ENCODE measurements around the gene DBT.
"Not testable (repeated sequence)": the region's sequence is repeated elsewhere in the genome, so short reads cannot be mapped to it uniquely, and the experiment has no call there.

DBT gene

DNA sequence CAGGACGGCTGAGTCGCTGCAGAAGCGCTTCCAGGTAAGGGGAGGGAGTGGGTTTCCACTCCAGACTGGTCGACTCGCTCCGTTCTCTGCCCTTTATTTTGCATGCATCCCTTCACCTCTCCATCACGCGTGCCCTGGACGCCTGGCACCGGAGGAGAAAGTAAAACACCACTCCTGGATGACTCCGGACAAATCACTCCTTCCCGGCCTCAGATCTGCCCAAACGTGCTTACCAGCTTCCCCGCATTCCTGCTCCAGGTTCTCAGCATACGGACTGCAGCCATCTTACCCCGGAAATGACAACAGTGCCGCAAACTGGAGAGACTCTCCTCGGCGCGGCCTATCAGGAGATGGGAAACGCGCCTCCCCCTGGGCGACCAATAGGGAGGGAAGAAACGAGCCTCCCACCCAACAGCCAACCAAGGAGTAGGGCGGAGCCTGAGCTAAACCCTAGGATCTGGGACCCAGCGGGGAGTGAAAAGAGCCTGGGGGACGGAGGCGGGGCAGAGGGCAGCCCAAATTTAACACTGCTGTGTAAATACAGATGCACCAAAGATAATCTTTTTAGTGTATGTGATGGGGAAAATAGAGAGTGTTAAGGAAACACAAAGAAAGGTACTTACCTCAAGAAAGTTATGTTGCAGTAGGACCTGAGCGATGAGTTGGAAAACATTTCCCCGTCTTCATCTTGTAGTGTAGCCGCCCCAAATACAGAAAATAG, at the start of gene DBT:
DBT (minus strand) TSS at position 298 of the 721 bp plus-strand sequence; CDS start at position 284, 14 bp downstream.
- DNase-seq (ENCODE audit: low read depth in 2 of 2) = peak; percentile 70 to 82

DNA sequence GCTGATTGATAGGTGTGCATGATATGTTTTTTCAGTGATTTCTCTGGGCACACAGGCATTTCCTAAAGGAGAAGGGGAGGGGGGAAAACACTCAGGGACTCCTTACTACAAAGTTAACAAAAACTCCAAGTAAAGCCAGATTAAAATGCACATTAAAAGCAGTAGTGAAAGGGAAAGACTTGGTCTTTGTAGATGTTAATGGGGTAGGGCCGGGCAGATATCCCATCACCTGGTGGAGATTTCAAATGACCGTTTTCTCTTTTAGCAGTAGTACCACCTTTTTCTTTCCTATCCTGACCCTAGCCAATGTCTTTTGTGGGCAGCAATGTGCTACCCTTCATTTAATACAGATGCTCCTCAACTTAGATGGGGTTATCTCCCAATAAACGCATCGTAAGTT, 48.9 kb upstream of the DBT start:
- no peak for DNase-seq (ENCODE audit: low read depth in 2 of 2)

DNA sequence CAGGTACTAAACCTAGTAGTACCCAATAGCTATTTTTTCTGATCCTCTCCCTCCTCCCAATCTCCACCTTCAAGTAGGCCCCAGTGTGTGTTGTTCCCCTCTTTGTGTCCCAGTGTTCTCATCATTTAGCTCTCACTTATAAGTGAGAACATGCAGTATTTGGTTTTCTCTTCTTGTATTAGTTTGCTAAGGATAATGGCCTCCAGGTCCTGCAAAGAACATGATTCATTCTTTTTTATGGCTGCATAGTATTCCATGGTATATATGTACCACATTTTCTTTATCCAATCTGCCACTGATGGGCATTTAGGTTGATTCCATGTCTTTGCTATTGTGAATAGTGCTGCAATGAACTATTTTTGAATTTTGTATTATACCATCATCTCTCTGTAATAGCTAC, 47.4 kb upstream of the DBT start:
- not testable (repeated sequence) for DNase-seq (ENCODE audit: low read depth in 2 of 2)

DNA sequence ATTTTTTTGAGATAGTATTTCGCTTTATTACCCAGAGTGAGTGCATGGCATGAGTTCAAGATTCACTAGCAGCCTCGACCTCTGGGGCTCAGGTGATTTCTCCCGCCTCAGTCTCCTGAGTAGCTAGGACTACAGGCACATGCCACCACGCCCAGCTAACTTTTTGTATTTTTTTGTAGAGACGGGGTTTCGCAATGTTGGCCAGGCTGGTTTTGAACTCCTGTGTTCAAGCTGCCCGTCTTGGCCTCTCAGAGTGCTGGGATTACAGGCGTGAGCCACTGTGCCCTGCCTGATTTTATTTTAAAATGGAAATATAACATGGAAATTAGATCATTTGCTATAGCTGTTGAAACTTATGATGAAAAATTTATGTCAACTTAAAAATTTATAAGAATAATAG, 46.5 kb upstream of the DBT start:
- DNase-seq (ENCODE audit: low read depth in 2 of 2) = no peak

DNA sequence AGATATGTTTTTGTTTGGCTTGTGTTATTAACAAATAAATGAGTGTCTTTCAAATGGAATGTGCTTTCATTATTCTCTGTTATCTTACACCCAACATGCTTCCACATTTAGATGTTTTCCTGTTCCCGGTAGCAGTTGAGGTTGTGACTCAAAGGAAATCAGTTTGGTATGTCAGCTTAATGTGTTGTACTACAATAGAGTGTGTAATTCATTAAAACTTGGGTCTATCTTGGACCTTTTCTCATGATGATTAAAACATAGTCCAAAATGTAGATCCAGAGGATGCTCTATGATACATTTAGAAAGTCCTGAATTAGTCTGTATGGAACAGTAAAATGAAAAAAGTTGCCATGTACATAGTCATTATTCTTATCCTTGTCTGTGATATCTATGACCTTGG, 43.1 kb upstream of the DBT start:
- DNase-seq (ENCODE audit: low read depth in 2 of 2) = no peak

DNA sequence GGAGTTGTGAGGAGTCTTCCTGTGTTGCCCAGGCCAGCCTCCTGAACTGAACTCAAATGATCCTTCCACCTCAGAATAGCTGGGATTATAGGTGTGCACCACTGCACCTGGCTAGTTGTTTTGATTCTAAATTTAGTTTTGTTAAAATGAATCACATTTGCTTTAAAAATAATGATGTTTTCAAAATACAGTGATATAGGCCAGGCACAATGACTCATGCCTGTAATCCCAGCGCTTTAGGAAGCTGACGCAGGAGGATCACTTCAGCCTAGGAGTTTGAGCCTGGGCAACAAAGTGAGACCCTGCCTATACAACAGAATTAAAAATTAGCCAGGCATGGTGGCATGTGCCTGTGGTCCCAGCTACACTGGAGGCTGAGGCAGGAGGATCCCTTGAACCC, 40.7 kb upstream of the DBT start:
- DNase-seq (ENCODE audit: low read depth in 2 of 2) = no peak

DNA sequence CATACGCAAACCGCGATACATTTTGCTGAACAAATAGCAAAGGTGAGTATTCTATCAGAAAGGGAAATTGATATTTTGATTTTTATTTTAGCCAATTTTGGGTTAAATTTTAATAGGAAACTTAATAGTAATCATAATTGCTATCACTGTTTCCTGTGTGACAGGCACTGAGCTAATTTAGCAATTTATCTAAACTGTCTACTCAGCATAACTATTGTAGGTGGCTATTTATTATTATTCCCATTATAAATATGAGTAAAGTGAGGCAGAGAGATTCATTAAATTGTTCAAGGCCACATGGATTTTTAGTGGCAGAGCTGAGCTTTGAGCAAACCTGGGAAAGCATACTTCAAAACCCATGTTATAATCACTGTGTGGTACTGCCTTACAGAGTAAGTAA, 37.5 kb upstream of the DBT start:
- DNase-seq (ENCODE audit: low read depth in 2 of 2) = no peak

DNA sequence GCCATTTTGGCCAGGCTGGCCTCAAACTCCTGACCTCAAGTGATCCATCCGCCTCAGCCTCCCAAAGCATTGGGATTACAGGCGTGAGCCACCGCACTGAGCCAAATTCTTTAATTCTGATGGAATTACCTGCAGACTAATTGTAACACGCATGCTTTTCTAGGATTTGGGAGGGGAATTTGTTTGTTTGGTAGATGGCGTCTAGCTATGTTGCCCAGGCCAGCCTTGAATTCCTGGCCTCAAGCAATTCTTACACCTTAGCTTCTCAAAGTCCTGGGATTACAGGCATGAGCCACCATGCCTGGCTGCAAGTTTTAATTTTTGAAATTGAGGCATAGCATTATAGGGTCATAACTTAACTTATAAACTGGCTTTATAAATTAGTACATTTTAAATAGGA, 35.0 kb upstream of the DBT start:
- no peak for DNase-seq (ENCODE audit: low read depth in 2 of 2)

DNA sequence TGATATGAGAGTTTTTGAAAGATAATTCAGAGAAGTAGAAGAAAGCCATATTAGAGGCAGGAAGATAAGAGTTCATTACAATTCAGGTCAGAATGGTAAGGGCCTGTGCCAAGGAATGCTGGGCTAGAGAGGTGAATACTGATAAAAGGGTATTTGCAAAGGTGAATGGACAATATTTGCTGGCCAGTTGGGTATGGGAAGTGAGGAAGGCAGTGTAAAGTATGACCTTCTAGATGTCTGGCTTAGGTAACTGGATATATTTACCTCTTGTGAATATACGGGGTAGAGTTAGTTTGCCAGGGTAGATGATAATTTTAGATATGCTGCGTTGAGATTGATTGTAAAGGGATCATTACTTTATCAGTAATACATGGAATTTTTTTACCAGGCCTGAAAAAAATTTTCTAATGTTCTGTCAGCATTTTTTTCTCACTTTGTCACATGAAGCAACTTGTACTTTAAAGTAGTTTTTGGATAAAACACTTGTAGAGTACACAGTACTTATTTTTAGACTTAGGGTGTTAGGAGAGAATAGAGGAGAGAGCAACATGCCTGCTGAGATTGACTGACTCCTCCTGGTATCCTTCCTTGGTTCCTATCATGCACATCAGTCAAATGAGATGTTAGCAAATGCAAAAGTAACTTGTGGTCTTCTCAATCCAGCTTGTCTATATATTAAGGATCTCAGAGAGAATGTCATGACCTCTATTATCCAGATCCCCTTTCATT, 30.5 kb upstream of the DBT start:
- no peak for DNase-seq (ENCODE audit: low read depth in 2 of 2)

DNA sequence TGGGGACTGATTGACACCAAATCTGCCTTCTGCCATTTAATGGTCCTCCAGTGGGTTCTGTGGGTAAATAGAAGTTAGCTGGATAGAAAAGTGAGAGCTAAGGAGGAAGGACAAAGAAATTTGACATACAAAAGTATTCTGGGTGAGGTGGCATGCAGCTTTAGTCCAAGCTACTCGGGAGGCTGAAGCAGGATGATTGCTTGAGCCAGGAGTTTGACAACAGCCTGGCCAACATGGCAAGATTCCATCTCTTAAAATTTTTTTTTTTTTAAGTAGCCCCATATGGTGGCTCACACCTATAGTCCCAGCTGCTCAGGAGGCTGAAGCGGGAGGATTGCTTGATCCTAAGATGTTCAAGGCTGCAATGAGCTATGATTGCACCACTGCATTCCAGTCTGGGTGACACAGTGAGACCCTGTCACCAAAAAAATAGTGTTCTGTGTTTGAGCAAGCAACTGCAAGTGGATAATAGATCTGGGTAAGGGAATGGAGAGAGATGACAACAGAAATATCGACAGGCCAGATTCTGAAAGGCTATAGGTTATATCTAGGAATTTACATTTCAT, 29.8 kb upstream of the DBT start:
- DNase-seq (ENCODE audit: low read depth in 2 of 2) = no peak

DNA sequence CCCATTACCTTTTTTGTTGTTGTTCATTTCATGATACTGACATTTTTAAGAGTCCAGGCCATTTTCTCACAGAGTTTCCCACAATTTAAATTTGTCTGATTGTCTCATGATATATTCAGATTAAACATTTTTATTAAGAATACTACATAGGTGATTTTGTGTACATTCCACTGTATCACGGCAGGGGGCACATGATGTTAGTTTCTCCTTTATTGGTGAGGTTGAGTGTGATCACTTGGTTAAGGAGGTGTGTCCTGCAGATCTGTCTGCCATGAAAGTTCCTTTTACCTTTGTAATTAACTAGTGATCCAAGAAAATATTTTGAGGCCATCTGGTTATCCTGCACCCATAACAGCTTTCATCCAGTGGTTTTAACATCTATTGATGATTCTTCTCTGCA, 28.2 kb upstream of the DBT start:
- no peak for DNase-seq (ENCODE audit: low read depth in 2 of 2)

DNA sequence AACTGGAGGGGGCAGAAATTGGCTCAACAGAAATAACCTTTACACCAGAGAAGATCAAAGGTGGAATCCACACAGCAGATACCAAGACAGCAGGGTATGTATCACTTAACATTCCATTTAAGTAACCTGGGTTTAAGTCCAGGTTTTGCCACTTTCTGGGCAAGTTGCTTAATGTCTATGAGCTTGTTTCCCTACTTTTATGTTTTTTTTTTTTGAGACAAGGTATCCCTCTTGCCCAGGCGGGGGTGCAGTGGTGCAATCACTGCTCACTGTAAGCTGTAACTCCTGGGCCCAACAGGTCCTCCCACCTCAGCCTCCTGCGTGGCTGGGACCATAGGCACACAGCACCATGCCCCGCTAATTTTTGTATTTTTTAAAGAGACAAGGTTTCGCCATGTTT, 18.6 kb upstream of the DBT start:
- DNase-seq (ENCODE audit: low read depth in 2 of 2) = no peak

DNA sequence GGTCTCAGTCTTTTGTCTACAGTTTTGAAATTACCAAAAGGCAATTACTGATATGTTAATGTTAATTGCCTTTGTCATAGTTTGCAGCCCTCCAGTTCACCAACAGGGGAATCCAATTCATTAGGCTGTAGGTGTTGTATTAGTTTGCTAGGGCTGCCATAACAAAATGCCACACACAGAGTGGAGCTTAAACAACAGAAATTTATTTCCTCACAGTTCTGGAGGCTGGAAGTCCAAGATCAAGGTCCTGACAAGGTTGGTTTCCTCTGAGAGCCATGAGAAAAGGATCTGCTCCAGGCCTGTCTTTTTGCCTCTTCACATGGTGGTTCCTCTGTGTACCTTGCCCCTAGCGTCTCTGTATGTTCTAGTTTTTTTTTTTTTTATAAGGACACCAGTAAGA, 17.6 kb upstream of the DBT start:
- DNase-seq (ENCODE audit: low read depth in 2 of 2) = no peak

DNA sequence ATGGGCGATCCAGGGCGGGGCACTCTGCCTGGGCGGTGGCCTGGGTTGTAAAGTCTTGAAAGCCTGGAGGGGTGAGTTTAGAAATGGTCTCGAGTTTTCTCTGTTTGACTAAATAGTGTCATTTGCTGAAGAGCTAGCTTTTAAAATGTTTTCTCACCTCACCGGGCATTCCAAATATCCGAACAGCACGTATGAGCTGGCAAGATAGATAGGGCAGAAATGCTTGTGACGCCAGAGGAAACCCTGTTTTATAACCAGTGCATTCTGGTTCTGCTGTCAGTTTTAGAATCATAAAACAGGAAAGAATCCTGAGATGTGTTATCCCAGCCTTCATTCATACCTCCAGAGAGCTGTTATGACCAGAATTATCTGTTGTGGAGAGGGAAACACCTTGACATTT, 17.1 kb upstream of the DBT start:
- DNase-seq (ENCODE audit: low read depth in 2 of 2) = no peak

DNA sequence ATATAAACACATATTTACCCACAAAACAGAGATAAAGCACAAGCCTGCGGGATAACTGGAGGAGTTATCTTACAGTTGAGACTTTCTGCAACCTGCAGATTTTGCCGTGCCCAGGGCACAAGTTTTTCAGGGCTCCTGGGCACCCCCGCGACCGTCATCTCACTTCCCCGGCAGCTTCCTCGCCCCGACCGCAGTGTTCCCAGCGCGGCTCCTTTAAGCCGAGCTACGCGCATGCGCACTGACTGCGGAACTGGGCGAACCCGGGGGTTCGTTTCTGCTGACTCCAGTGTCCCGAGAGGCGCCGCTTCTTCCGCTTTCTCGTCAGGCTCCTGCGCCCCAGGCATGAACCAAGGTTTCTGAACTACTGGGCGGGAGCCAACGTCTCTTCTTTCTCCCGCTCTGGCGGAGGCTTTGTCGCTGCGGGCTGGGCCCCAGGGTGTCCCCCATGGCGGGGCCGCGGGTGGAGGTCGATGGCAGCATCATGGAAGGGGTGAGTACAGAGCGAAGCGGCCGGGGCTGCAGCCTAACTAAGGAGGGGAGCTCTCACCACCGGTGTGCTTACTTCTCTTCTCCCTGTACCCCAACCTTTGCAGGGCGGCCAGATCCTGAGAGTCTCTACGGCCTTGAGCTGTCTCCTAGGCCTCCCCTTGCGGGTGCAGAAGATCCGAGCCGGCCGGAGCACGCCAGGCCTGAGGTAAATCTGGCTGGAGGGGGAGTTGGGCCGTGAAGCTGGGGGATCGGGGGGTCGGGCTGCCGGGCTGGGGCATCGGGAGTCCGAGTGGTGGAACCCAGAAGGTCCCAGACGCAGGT, 16.5 kb upstream of the DBT start, which contains the start of gene RTCA:
RTCA (plus strand) TSS at position 286 of the 810 bp plus-strand sequence; CDS start at position 446, 160 bp downstream.
- peak; percentile 87 to 91 for DNase-seq (ENCODE audit: low read depth in 2 of 2)

DNA sequence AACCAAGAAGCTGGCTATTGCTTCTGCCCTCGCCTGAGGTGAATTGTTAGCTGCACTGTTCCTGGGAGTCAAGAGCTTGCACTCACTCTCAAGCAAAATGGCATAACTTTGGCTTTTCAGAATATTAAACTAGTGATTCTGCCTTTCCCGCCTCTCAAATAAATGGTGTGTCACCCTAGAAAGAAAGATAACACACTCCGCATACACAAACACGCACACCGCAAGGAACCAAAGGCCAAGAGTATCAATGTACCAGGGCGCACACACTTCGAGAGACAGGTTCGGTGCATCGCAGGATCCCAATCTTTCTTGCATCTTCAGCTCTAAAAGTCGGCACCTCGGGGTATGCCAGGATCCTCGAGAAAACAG, 15.9 kb upstream of the DBT start:
- DNase-seq (ENCODE audit: low read depth in 2 of 2) = no peak

DNA sequence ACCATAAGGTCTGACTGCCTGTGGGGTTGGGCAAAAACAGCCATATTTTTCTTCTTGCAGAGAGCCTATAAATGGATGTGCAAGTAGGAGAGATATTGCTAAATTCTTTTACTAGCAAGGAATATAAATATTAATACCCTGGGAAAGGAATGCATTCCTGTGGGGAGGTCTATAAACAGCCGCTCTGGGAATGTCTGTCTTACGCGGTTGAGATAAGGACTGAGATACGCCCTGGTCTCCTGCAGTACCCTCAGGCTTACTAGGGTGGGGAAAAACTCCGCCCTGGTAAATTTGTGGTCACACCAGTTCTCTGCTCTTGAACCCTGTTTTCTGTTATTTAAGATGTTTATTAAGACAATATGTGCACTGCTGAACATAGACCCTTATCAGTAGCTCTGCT, 14.4 kb upstream of the DBT start:
- not testable (repeated sequence) for DNase-seq (ENCODE audit: low read depth in 2 of 2)

DNA sequence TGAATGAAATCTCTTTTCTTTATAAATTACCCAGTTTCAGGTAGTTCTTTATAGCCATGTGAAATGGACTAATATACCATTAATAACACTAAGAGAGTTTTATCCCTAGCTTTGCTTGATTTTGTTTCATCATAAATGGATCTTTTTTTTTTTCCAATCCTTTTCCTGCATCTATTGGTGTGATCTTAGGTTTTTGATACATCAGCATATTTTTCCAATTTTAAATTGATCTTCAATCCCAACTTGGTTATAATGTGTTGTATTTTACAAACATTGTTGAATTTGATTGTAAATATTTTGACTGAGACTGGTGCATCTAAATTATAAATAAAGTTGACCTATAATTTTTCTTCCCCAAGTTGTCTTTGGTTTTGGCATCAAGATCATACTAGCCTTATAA, 12.1 kb upstream of the DBT start:
- DNase-seq (ENCODE audit: low read depth in 2 of 2) = no peak

DNA sequence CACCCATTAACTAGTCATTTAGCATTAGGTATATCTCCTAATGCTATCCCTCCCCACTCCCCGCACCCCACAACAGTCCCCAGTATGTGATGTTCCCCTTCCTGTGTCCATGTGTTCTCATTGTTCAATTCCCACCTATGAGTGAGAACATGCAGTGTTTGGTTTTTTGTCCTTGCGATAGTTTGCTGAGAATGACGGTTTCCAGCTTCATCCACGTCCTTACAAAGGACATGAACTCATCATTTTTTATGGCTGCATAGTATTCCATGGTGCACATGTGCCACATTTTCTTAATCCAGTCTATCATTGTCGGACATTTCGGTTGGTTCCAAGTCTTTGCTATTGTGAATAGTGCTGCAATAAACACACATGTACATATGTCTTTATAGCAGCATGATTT, 8.8 kb upstream of the DBT start:
- DNase-seq (ENCODE audit: low read depth in 2 of 2) = not testable (repeated sequence)

DNA sequence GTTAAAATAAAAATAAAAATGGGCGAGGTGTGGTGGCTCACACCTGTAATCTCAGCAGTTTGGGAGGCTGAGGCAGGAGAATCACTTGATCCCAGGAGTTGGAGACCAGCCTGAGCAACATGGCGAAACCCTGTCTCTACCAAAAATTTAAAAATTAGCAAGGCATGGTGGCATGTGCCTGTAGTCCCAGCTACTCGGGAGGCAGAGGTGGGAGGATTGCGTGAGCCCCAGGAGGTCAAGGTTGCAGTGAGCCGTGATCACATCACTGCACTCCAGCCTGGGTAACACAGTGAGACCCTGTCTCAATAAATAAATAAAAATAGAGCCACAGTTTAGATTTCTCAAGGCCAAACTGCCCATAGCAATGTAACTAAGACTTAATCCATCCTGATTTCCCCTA, 6.6 kb upstream of the DBT start:
- DNase-seq (ENCODE audit: low read depth in 2 of 2) = not testable (repeated sequence)

DNA sequence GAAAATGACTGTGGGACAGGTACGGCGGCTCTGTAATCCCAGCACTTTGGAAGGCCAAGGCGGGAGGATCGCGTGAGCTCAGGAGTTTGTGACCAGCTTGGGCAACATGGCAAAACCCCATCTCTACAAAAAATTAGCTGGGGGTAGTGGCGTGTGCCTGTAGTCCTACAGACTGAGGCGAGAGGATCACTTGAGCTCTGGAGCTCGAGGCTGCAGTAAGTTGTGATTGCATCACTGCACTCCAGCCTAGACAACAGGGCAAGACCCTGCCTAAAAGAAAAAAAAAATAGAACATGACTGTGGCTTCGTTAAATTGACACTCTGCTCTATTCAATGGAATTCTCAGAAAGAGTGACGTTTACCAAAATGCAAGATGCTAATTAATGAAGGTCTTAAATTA, 3.9 kb upstream of the DBT start:
- DNase-seq (ENCODE audit: low read depth in 2 of 2) = no peak

DNA sequence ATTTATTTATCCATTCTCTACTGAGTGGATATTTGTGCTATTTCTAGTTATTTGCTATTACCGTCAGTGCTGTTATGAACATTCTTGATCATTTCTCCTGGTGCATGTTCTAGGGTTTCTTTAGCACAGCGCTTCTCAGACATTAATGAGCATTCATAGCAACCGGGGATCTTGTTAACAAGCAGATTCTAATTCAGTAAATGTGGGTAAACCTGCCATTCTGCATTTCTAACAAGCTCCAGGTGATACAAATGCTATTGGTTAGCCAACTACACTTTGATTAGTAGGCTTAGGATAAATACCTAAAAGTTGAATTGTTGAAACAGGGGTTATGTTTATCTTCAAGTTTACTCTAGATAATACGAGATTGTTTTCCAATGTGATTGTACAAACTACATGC, 3.3 kb upstream of the DBT start:
- DNase-seq (ENCODE audit: low read depth in 2 of 2) = no peak

Measured in stimulated activated CD8-positive, alpha-beta memory T cell treated with anti-CD3 and anti-CD28 coated beads, Interleukin-2, amount 100 ng/mL, for 1 hour (primary cell).